ENCODE data around the gene SF1.

GRCh38 chr11:64769283-64769682 lies 9.1 kb downstream of the SF1 start:
- TF ChIP-seq CTCF (conservative IDR thresholded peaks at IDR 0.05; ENCODE audit: low read length) = no peak
- no peak for TF ChIP-seq EZH2phosphoT487 (IDR thresholded peaks at IDR 0.05; ENCODE audit: borderline replicate concordance)
